HepG2 (cell line): Measurements from ENCODE around the gene COPZ2. TPM values are rescaled to one million over a fixed set of nuclear protein-coding genes. Genes with fewer than 3 reads are reported as not detected.
A peak's percentile ranks its signal among the peaks of the same experiment; 100 is the strongest.

Source experiments
- ASH2L ChIP-seq: fragments of 300-600, 200-600 bp; sonication (generic); IDR thresholded peaks from 2 replicates; pipeline ENCODE4 v1.7.0; 2017; ENCODE audit warnings: low read depth, mild to moderate bottlenecking, moderate library complexity, mixed read lengths, low read length; ENCODE audit not compliant: insufficient read length
- BRD4 ChIP-seq: sonication (generic); formaldehyde crosslinking; IDR thresholded peaks from 2 replicates; pipeline ENCODE4 v1.4.0; 2020; ENCODE audit warnings: missing genetic modification reagents
- KMT2B ChIP-seq: IDR thresholded peaks from 2 replicates; pipeline ENCODE4 v1.6.1; 2016; ENCODE audit warnings: missing genetic modification reagents, missing compliant biosample characterization
- MYC ChIP-seq: sonication (generic); formaldehyde crosslinking; IDR thresholded peaks from 2 replicates; pipeline ENCODE4 v1.9.0; 2021; ENCODE audit warnings: missing genetic modification reagents, borderline replicate concordance
- NONO ChIP-seq, 2 experiments: fragments of 450-650 bp in 1 of 2; sonication (generic) in 1 of 2; formaldehyde crosslinking in 1 of 2; IDR thresholded peaks in 1 of 2; conservative IDR thresholded peaks in 1 of 2; 2 replicates each; pipeline versions ENCODE4 v1.6.1 to v1.8.0; 2017 to 2022; ENCODE audit warnings: mild to moderate bottlenecking in 1 of 2, missing genetic modification reagents in 1 of 2, moderate library complexity in 1 of 2
- PHB2 ChIP-seq: fragments of 450-650 bp; IDR thresholded peaks from 2 replicates; pipeline ENCODE4 v1.6.1; 2018; ENCODE audit not compliant: partially characterized antibody
- SATB2 ChIP-seq: sonication (generic); formaldehyde crosslinking; IDR thresholded peaks from 2 replicates; pipeline ENCODE4 v1.5.0; 2020; ENCODE audit warnings: missing genetic modification reagents
- SKI ChIP-seq: fragments of 450-650 bp; IDR thresholded peaks from one replicate; pipeline ENCODE4 v1.6.1; 2018; ENCODE audit warnings: mild to moderate bottlenecking; ENCODE audit not compliant: partially characterized antibody
- SMAD1 ChIP-seq: sonication (generic); formaldehyde crosslinking; IDR thresholded peaks from 2 replicates; pipeline ENCODE4 v1.4.0; 2020; ENCODE audit warnings: missing genetic modification reagents, low read depth, mild to moderate bottlenecking, borderline replicate concordance
- SNRNP70 ChIP-seq: fragments of 200-400 bp; formaldehyde crosslinking; IDR thresholded peaks from 2 replicates; pipeline ENCODE4 v1.6.1; 2017; ENCODE audit warnings: mild to moderate bottlenecking, low read depth, low read length, moderate library complexity
- TBP ChIP-seq: sonication (generic); formaldehyde crosslinking; IDR thresholded peaks from 2 replicates; pipeline ENCODE4 v1.5.0; 2020; ENCODE audit warnings: missing genetic modification reagents
- TMF1 ChIP-seq: sonication (generic); formaldehyde crosslinking; IDR thresholded peaks from 2 replicates; pipeline ENCODE4 v1.8.1; 2022; ENCODE audit warnings: low read depth, missing genetic modification reagents
- WIZ ChIP-seq: sonication (generic); formaldehyde crosslinking; IDR thresholded peaks from 2 replicates; pipeline ENCODE4 v1.5.1; 2020; ENCODE audit warnings: mild to moderate bottlenecking, missing genetic modification reagents
- ZFP62 ChIP-seq: sonication (generic); formaldehyde crosslinking; IDR thresholded peaks from 2 replicates; pipeline ENCODE4 v1.4.0; 2020; ENCODE audit warnings: missing genetic modification reagents
- ZMYM2 ChIP-seq: sonication (generic); formaldehyde crosslinking; IDR thresholded peaks from 2 replicates; pipeline ENCODE4 v1.8.0; 2022; ENCODE audit warnings: mild to moderate bottlenecking, missing genetic modification reagents
- ZNF17 ChIP-seq: sonication (generic); formaldehyde crosslinking; IDR thresholded peaks from 2 replicates; pipeline ENCODE4 v1.5.0; 2020; ENCODE audit warnings: mild to moderate bottlenecking, missing genetic modification reagents
- ZNF205 ChIP-seq: IDR thresholded peaks from 2 replicates; pipeline ENCODE4 v1.6.1; 2018; ENCODE audit warnings: missing biosample characterization, missing genetic modification reagents
- ZNF207 ChIP-seq: fragments of 450-650 bp; IDR thresholded peaks from 2 replicates; pipeline ENCODE4 v1.6.1; 2016; ENCODE audit warnings: antibody characterized with exemption, borderline replicate concordance
- ZNF33A ChIP-seq: sonication (generic); formaldehyde crosslinking; IDR thresholded peaks from 2 replicates; pipeline ENCODE4 v1.5.1; 2020; ENCODE audit warnings: missing genetic modification reagents, mild to moderate bottlenecking, moderate library complexity, borderline replicate concordance
- ZNF431 ChIP-seq: sonication (generic); formaldehyde crosslinking; IDR thresholded peaks from 2 replicates; pipeline ENCODE4 v1.9.0; 2022; ENCODE audit warnings: missing genetic modification reagents, low read depth, mild to moderate bottlenecking, borderline replicate concordance
- ZNF703 ChIP-seq: sonication (generic); formaldehyde crosslinking; IDR thresholded peaks from 2 replicates; pipeline ENCODE4 v1.5.1; 2020; ENCODE audit warnings: missing genetic modification reagents, mild to moderate bottlenecking, moderate library complexity, borderline replicate concordance
- ZNF747 ChIP-seq: sonication (generic); formaldehyde crosslinking; IDR thresholded peaks from 2 replicates; pipeline ENCODE4 v1.8.1; 2023; ENCODE audit warnings: missing genetic modification reagents, mild to moderate bottlenecking, borderline replicate concordance
- ZNF841 ChIP-seq: sonication (generic); formaldehyde crosslinking; IDR thresholded peaks from 2 replicates; pipeline ENCODE4 v1.8.1; 2023; ENCODE audit warnings: missing genetic modification reagents, borderline replicate concordance
- polyA plus RNA-seq, 8 experiments: library from polyadenylated mRNA; depleted of rRNA in 3 of 8; stranded (reverse) in 7 of 8; unstranded in 1 of 8; fragments of >200 nt; fragmentation: Illumina TruSeq in 4 of 8; extraction: Trizol in 4 of 8; gene quantifications; 2 replicates each; pipeline versions ENCODE4 v1.2.1 to v1.2.3, GENCODE V29; 2011 to 2016; ENCODE audit warnings: low read depth in 4 of 8, missing spikeins in 1 of 8, mixed read lengths in 1 of 8; ENCODE audit not compliant: insufficient read depth in 1 of 8
- total RNA-seq, 5 experiments: library from RNA; depleted of rRNA; stranded (reverse); fragments of >200 nt; fragmentation: Illumina TruSeq; extraction: Trizol; gene quantifications; 2 replicates each; pipeline ENCODE4 v1.2.3, GENCODE V29; 2016; ENCODE audit warnings: low read depth in 1 of 5
- TF ChIP-seq, protein P1 (sequence below): sonication (generic); formaldehyde crosslinking; IDR thresholded peaks from 2 replicates; pipeline ENCODE4 v1.5.1; 2020; ENCODE audit warnings: missing genetic modification reagents, mild to moderate bottlenecking, borderline replicate concordance
- TF ChIP-seq, protein P2 (sequence below): sonication (generic); formaldehyde crosslinking; IDR thresholded peaks from 2 replicates; pipeline ENCODE4 v1.8.0; 2022; ENCODE audit warnings: mild to moderate bottlenecking, missing genetic modification reagents, borderline replicate concordance
- TF ChIP-seq, protein P3 (sequence below): sonication (generic); formaldehyde crosslinking; IDR thresholded peaks from 2 replicates; pipeline ENCODE4 v1.5.0; 2020; ENCODE audit warnings: missing genetic modification reagents
- TF ChIP-seq, protein P4 (sequence below): IDR thresholded peaks from 2 replicates; pipeline ENCODE4 v1.6.1; 2016

COPZ2 gene
- total and polyA plus RNA-seq, 2 of the 13 experiments (the other 11 are each of a cell fraction or from before 2014, with no cell fraction given) = 0.61 to 1.5 TPM

DNA sequence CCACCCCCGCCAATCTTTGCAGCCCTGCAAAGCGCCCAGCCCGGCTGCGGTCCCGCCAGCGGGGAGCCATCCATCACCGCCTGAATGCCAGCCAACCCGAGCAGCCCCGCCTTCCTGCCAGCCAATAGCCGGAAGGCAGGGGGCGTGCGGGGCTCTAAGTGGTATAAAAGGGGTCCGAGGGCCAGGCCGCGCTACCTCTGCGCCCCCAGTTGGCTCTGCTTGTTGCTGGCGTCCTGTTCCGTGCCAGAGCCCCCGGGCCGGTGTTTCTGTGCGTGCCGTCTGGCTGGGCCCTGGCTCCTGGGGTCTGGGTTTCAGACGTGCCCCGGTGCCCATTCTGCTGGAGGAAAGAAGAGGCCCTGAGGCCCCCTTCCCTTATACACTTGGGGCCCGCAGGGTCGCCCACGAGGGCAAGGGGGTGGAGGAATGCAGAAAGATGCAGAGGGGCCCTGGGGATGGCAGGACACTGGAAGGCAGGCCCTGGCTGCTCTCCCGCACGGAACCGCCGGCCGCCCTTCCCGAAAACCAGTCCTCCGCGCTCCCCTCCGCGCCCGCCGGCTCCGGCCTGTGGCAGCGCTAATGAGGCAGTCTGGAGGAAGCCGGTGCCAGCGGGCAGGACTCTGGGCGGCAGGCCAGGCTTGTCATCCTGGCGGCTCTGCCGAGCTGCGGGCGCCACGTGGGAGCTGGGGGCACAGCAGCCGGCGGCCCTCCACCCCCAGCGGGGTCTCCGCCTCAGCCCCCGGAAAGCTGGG lies 14.0 kb downstream of the COPZ2 start (continued):
- no peak for TF ChIP-seq WIZ (CRISPR knock-in tag)
- TF ChIP-seq ASH2L = peak; percentile 59
- no peak for TF ChIP-seq SMAD1 (CRISPR knock-in tag)
- no peak for TF ChIP-seq SKI
- no peak for TF ChIP-seq ZMYM2
- TF ChIP-seq PHB2 = no peak
- TF ChIP-seq, protein P1, sequence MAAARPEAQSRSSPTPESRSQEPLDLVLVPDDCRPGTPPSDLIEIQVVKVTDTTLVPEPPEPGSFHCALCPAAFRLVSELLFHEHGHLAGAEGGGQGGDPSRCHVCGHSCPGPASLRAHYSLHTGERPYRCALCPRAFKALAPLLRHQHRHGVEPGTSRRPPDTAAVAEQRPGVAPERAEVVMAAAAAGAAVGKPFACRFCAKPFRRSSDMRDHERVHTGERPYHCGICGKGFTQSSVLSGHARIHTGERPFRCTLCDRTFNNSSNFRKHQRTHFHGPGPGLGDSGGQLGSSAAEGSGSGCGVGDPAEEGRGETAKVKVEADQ (CRISPR knock-in tag) = no peak; the same call in 1 of the 2 replicates
- TF ChIP-seq, protein P2, sequence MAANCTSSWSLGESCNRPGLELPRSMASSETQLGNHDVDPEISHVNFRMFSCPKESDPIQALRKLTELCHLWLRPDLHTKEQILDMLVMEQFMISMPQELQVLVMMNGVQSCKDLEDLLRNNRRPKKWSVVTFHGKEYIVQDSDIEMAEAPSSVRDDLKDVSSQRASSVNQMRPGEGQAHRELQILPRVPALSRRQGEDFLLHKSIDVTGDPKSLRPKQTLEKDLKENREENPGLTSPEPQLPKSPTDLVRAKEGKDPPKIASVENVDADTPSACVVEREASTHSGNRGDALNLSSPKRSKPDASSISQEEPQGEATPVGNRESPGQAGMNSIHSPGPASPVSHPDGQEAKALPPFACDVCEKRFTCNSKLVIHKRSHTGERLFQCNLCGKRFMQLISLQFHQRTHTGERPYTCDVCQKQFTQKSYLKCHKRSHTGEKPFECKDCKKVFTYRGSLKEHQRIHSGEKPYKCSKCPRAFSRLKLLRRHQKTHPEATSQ (CRISPR knock-in tag) = no peak
- TF ChIP-seq ZNF205 (CRISPR knock-in tag) = no peak
- no peak for TF ChIP-seq MYC (CRISPR knock-in tag)
- no peak for TF ChIP-seq ZNF431 (CRISPR knock-in tag)
- TF ChIP-seq, protein P3, sequence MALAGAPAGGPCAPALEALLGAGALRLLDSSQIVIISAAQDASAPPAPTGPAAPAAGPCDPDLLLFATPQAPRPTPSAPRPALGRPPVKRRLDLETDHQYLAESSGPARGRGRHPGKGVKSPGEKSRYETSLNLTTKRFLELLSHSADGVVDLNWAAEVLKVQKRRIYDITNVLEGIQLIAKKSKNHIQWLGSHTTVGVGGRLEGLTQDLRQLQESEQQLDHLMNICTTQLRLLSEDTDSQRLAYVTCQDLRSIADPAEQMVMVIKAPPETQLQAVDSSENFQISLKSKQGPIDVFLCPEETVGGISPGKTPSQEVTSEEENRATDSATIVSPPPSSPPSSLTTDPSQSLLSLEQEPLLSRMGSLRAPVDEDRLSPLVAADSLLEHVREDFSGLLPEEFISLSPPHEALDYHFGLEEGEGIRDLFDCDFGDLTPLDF = no peak
- TF ChIP-seq KMT2B (CRISPR knock-in tag) = no peak
- no peak for TF ChIP-seq ZFP62 (CRISPR knock-in tag)
- TF ChIP-seq, protein P4, sequence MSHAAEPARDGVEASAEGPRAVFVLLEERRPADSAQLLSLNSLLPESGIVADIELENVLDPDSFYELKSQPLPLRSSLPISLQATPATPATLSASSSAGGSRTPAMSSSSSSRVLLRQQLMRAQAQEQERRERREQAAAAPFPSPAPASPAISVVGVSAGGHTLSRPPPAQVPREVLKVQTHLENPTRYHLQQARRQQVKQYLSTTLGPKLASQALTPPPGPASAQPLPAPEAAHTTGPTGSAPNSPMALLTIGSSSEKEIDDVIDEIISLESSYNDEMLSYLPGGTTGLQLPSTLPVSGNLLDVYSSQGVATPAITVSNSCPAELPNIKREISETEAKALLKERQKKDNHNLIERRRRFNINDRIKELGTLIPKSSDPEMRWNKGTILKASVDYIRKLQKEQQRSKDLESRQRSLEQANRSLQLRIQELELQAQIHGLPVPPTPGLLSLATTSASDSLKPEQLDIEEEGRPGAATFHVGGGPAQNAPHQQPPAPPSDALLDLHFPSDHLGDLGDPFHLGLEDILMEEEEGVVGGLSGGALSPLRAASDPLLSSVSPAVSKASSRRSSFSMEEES = no peak
- no peak for TF ChIP-seq ZNF841 (CRISPR knock-in tag)
- TF ChIP-seq NONO (IDR thresholded peaks at IDR 0.05) = no peak
- TF ChIP-seq NONO (CRISPR knock-in tag; conservative IDR thresholded peaks at IDR 0.05) = no peak; the same call in 1 of the 2 replicates
- TF ChIP-seq TBP = no peak
- TF ChIP-seq ZNF17 = no peak
- no peak for TF ChIP-seq ZNF33A (CRISPR knock-in tag)
- TF ChIP-seq BRD4 (CRISPR knock-in tag) = no peak
- TF ChIP-seq TMF1 (CRISPR knock-in tag) = no peak
- TF ChIP-seq SATB2 (CRISPR knock-in tag) = no peak
- TF ChIP-seq ZNF747 (CRISPR knock-in tag) = no peak
- TF ChIP-seq ZNF207 = no peak
- TF ChIP-seq SNRNP70 = no peak
- TF ChIP-seq ZNF703 = no peak
